Measurements from ENCODE around the gene SINHCAF. TPM values are rescaled to one million over a fixed set of nuclear protein-coding genes. Genes with fewer than 3 reads are reported as not detected.
"Not testable (repeated sequence)": the region's sequence is repeated elsewhere in the genome, so short reads cannot be mapped to it uniquely, and the experiment has no call there.

SINHCAF gene
- total and polyA plus RNA-seq, 2 of the 8 experiments (the other 6 are each of a cell fraction or from before 2014, with no cell fraction given), result 138 to 576 TPM

- TF ChIP-seq POLR2AphosphoS5 (IDR thresholded peaks at IDR 0.05; ENCODE audit: low read depth, low read length) (no peak), JUN (IDR thresholded peaks at IDR 0.05; ENCODE audit: low read depth, low read length) (no peak), CTBP2 (IDR thresholded peaks at IDR 0.05; ENCODE audit: borderline replicate concordance, insufficient read depth, insufficient read length, low read length) (no peak), SIRT6 (IDR thresholded peaks at IDR 0.05; ENCODE audit: low read length) (no peak)
Observed at GRCh38 chr12:31238764-31239387, 87.1 kb downstream of the SINHCAF start (continued).

GRCh38 chr12:31238333-31238732 lies 87.6 kb downstream of the SINHCAF start:
- not testable (repeated sequence) for H3K9me3 ChIP-seq (ENCODE audit: insufficient read depth in 2 of 2, low read depth in 1 of 2, low read length in 1 of 2); H2AFZ ChIP-seq (ENCODE audit: low read length); H3K4me3 ChIP-seq (ENCODE audit: extremely low read depth in 1 of 4, insufficient read depth in 2 of 4, low read depth in 3 of 4, low read length in 4 of 4); H3K56ac ChIP-seq (replicated peaks; ENCODE audit: insufficient read length, low read depth, low read length); H3K79me2 ChIP-seq (ENCODE audit: control insufficient read depth in 1 of 2, insufficient read depth in 2 of 2, low read length in 2 of 2); H2BK5ac ChIP-seq (ENCODE audit: low read depth, low read length); H3K18ac ChIP-seq (ENCODE audit: extremely low read depth, low read length); H3K79me1 ChIP-seq (ENCODE audit: low read depth, low read length); H2BK12ac ChIP-seq (ENCODE audit: low read depth, low read length); H2BK120ac ChIP-seq (replicated peaks; ENCODE audit: low read depth, low read length); H2BK20ac ChIP-seq (ENCODE audit: low read length); H3K4ac ChIP-seq (replicated peaks; ENCODE audit: insufficient read length, low read depth, low read length); H3K4me1 ChIP-seq (replicated peaks in 1 of 4; ENCODE audit: control insufficient read depth in 3 of 4, insufficient read depth in 4 of 4, low read length in 3 of 4); H3K23me2 ChIP-seq (ENCODE audit: low read depth, low read length); H3K23ac ChIP-seq (ENCODE audit: insufficient read length); H4K20me1 ChIP-seq (replicated peaks in 1 of 2; ENCODE audit: control insufficient read depth in 1 of 2, insufficient read depth in 2 of 2, low read length in 2 of 2); FAIRE-seq; H4K8ac ChIP-seq (ENCODE audit: extremely low read depth, insufficient read depth, low read length); H2AK5ac ChIP-seq (ENCODE audit: low read depth, low read length); H3K36me3 ChIP-seq (ENCODE audit: control insufficient read depth in 2 of 4, insufficient read depth in 4 of 4, low read length in 3 of 4); H3K27ac ChIP-seq (ENCODE audit: low read depth, low read length); H3K27me3 ChIP-seq (replicated peaks in 1 of 4; ENCODE audit: control insufficient read depth in 3 of 4, extremely low read depth in 1 of 4, insufficient read depth in 3 of 4, low read length in 3 of 4); DNase-seq (ENCODE audit: low read depth in 1 of 2, low spot score in 2 of 2); H3K14ac ChIP-seq (ENCODE audit: insufficient read length); H3K9ac ChIP-seq (replicated peaks in 1 of 4; ENCODE audit: extremely low read depth in 1 of 4, low read depth in 3 of 4, low read length in 3 of 4); H3K4me2 ChIP-seq (ENCODE audit: insufficient read depth in 1 of 2, low read depth in 2 of 2, low read length in 2 of 2); H4K5ac ChIP-seq (ENCODE audit: insufficient read length, low read depth, low read length); H4K91ac ChIP-seq (replicated peaks; ENCODE audit: insufficient read length, low read length); H2BK15ac ChIP-seq (ENCODE audit: low read length)
- 84% methylated on average over 10 of the region's 10 CpGs; no CpG with 5 or more reads in 1 of the 2 experiments for WGBS, 2 experiments (ENCODE audit: extremely low coverage in 1 of 2, insufficient coverage in 1 of 2, insufficient read length in 1 of 2, insufficient replicate concordance in 2 of 2, low coverage in 1 of 2, low lambda C conversion rate in 2 of 2, missing lambda C conversion rate in 1 of 2)
- POLR2A ChIA-PET (ENCODE audit: partially characterized antibody), result interaction anchor here (0.9 kb wide), 1 partner anchor 33 kb away, joined by 3 read pairs; no protein-coding TSS in a partner anchor
- CTCF ChIA-PET (ENCODE audit: partially characterized antibody), result interaction anchor here (0.6 to 12.2 kb wide), 17 partner anchors 15 to 408 kb away, joined by 3 to 231 read pairs (median 4); no protein-coding TSS in a partner anchor
